ENCODE results near the gene MYCBP.
"Not testable (repeated sequence)": the region's sequence is repeated elsewhere in the genome, so short reads cannot be mapped to it uniquely, and the experiment has no call there.

The MYCBP gene

DNA sequence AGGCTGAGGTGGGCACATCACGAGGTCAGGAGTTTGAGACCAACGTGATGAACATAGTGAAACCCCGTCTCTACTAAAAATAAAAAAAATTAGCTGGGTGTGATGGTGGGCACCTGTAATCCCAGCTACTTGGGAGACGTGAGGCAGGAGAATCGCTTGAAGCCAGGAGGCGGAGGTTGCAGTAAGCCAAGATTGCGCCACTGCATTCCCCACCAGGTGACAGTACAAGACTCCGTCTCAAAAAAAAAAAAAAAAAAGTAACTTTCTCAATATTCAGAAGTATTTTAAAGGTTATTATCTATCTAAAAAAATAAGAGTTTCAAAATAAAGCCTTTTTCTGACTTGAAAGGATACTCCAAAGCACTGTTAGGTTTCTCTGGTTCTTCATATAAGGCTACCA lies 5.9 kb downstream of the MYCBP start:
- DNase-seq (ENCODE audit: low read depth in 2 of 2): no peak

DNA sequence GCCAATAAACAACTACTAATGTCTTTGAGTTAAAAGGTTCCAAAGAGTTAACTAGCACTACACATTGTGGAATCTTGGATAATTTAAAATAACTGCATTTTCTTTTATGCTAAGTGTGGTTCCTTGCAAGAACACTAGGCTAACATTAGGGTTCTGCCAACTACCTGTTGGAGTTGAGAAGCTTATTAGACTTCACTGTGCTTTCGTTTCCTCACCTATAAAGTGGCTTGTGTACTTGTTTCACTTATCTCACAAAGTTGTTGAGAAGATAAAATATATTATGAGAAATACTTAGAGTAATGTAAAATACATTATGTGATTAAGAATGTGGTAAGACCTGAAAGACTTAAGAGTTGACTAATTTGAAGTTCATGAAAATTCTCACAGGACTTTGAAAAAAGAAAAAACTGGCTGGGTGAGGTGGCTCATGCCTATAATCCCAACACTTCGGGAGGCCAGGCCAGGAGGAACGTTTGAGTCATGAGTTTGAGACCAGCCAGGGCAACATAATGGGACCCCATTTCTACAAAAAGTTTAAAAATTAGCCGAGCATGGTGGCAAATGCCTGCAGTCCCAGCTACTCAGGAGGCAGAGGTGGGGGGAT lies 7.9 kb downstream of the MYCBP start:
- no peak for DNase-seq (ENCODE audit: low read depth in 2 of 2)

DNA sequence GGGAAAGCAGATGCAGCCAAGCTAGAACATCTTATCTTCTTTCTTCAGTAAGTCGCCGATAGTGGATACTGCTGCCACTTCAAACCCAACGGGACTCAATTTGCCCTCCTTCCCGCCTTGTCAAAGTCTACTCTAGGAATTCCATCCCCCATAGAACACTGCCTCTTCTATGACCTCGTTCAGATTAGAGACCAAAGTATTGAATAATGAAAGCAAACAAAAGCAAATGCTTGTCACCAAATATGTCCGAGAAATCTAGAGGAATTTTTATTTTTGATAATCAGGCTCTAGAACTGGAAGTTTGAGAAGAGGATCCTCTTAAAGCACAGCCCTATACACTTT lies 12.7 kb downstream of the MYCBP start:
- no peak for DNase-seq (ENCODE audit: low read depth in 2 of 2)

GRCh38 chr1:38859561-38860453 lies 13.3 kb downstream of the MYCBP start, which contains the start of gene RRAGC:
TSS of gene RRAGC (minus strand) at chr1:38859772. CDS start at chr1:38859646, 126 bp downstream.
- DNase-seq (ENCODE audit: low read depth in 2 of 2): peak; percentile 97

DNA sequence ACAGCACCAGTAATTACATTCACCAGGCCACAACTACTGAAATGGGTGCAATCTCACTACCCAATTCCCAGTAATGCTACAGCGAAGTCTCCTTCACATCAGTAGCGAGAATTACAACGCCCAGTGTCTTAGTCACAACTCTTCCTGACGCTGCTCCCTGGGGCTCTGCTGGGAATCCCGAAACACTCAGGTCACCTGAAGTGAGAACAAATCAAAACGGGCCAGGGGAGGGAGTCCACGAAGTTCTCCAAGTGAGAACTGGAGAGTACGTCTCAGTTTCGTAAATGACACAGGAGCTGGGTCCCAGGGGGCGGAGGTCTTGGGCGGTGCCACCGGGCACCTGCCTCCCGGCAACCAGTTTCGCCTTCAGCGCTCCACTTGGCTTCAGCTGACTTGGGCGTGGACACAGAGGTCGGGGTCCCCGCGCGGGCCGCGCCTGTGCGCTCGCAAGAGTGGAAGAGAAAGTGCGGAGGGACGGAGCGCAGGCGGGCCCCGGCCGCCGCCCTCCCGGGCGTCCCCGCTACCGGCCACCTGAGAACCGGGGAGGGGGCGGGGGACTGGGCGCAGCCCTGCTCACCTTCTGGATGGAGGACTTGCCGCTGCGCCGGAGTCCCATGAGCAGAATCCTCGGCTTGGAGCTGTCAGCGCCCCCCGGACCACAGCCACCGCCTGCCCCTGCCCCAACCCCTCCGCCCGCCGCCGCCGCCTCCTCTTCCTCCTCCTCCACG lies 14.2 kb downstream of the MYCBP start:
- DNase-seq (ENCODE audit: low read depth in 2 of 2): peak; percentile 9

DNA sequence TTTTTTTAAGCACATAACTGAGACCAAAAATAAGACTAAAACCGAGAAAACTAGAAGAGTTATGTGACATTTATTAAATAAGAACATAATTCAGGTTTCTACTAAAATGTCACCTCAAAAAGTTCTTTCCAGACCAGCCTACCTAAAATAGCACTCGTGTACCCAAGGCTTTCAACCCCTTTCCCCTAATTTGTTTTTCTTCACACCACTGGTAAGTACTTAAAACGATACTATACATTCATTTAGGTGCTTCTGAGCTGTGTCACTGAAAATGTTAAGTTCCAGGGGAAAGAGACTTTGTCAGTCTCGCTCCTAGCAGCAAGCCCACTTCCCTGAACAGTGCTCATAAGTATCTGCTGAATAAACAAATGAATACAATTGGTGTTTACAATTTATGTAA lies 20.4 kb downstream of the MYCBP start:
- DNase-seq (ENCODE audit: low read depth in 2 of 2): no peak

- DNase-seq (ENCODE audit: low read depth in 2 of 2): no peak
Observed at GRCh38 chr1:38848071-38848470, 25.1 kb downstream of the MYCBP start.

- no peak for DNase-seq (ENCODE audit: low read depth in 2 of 2)
Observed at GRCh38 chr1:38846210-38846609, 26.9 kb downstream of the MYCBP start.

DNA sequence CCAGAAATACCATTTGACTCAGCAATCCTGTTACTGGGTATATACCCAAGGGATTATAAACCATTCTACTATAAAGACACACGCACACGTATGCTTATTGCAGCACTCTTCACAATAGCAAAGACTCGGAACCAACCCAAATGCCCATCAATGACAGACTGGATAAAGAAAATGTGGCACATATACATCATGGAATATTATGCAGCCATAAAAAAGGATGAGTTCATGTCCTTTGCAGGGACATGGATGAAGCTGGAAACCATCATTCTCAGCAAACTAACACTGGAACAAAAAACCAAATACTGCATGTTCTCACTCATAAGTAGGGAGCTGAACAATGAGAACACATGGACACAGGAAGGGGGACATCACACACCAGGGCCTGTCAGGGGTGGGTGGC lies 28.1 kb downstream of the MYCBP start:
- DNase-seq (ENCODE audit: low read depth in 2 of 2): not testable (repeated sequence)

- DNase-seq (ENCODE audit: low read depth in 2 of 2): no peak
Observed at GRCh38 chr1:38840281-38840680, 32.9 kb downstream of the MYCBP start.

- DNase-seq (ENCODE audit: low read depth in 2 of 2): no peak
Observed at GRCh38 chr1:38839363-38839762, 33.8 kb downstream of the MYCBP start.

DNA sequence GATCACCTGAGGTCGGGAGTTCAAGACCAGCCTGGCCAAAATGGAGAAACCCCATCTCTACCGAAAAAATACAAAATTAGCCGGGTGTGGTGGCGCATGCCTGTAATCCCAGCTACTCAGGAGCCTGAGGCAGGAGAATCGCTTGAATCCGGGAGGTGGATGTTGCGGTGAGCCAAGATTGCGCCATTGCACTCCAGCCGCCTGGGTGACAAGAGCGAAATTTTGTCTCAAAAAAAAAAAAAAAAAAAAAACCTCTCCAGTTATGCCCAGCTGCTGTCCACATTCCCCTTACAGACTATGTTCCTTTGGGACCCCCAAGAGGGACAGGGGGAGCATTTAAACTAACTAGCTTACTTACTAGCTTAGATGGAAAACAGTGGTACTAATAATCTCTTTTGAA lies 36.8 kb downstream of the MYCBP start:
- DNase-seq (ENCODE audit: low read depth in 2 of 2): not testable (repeated sequence)

GRCh38 chr1:38834937-38835827 lies 38.0 kb downstream of the MYCBP start:
- DNase-seq (ENCODE audit: low read depth in 2 of 2): peak in 1 of 2 donors; percentile 7

DNA sequence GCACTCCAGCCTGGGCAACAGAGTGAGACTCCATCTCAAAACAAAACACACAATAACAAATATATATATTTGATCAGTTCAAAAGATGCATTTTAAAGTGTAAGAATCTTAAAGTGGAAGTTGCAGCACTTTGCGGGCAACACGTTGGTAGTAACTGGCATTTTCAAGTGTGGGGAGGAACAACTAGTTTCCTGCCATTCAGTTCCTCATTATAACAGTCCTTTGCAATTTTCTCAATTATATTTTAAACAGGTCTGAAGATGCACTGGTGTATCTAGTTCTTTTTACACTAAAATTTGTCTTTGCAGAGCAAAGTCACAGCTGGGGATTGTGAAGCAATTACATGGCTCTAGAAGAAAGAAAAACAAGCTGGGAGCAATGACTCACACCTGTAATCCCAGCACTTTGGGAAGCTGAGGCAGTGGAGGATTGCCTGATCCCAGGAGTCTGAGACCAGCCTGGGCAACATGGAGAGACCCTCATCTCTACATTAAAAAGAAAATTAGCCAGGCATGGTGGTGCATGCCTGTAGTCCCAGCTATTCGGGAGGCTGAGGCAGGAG lies 38.8 kb downstream of the MYCBP start:
- no peak for DNase-seq (ENCODE audit: low read depth in 2 of 2)

DNA sequence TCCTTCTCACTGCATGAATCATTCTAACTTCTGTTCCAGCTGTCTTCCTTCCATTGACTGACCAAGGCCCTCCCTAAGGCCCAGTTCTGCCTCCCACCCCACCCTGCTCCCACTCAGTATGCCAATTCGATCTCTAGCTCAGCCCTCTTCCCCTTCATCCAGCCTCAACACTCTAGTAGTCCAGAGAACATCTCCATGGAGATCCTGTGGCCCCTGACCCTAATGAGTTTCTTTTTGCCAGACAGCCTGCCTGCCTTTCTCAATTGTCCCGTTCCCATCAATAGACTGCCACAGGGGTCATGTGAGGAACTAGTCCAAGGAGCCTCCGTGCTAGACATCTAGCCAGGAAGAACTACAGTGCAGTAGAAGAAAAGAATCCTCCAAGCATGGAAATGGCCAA lies 40.0 kb downstream of the MYCBP start:
- no peak for DNase-seq (ENCODE audit: low read depth in 2 of 2)

- no peak for DNase-seq (ENCODE audit: low read depth in 2 of 2)
Observed at GRCh38 chr1:38832370-38832734, 40.8 kb downstream of the MYCBP start.

GRCh38 chr1:38831731-38832369 lies 41.3 kb downstream of the MYCBP start:
- DNase-seq (ENCODE audit: low read depth in 2 of 2): no peak

GRCh38 chr1:38829368-38829767 lies 43.8 kb downstream of the MYCBP start:
- no peak for DNase-seq (ENCODE audit: low read depth in 2 of 2)

GRCh38 chr1:38827318-38827717 lies 45.8 kb downstream of the MYCBP start:
- no peak for DNase-seq (ENCODE audit: low read depth in 2 of 2)

DNA sequence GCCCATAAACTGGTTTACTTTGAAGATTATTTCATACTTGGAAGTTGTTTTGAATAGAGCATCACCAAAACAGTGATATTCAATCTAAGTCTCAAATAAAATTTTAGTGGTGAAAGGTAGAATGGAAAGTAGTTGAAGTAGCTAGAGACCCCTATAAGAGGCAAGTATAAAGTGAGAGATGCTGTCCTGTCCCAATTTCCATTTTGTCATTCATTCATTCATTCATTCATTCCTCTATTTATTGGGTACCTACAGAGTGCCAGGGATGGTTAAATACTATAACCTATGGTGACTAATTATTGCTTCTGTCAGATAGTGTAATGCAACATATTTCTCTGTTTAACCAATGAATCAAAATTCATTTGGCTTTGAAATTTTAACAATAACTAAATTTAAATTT lies 46.3 kb downstream of the MYCBP start:
- DNase-seq (ENCODE audit: low read depth in 2 of 2): no peak

DNA sequence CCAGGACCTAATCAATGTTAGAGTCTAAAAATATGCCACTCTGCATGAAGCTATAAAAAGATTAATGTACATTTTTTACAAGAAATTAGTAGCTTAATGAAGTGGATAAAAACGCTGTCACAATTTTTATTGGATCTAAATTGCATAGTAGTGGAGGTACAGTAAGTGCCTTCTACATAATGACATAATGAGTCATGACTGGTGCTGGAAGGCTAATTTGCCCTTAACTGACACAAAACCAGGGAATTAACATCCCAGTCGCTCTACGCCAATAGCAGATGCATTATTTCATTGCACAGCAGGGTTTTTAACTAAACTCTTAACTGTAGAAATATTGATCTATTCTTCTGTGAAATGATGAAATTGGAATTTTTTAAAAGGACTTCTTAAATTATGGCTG lies 46.9 kb downstream of the MYCBP start:
- DNase-seq (ENCODE audit: low read depth in 2 of 2): no peak
